Astrocyte (in vitro differentiated cells and primary cell): ENCODE measurements around the gene ULK3. TPM values are rescaled to one million over a fixed set of nuclear protein-coding genes. Genes with fewer than 3 reads are reported as not detected.

Experiments
- DNase-seq: peaks from one replicate; pipeline ENCODE4 v3.0.0-alpha.2; 2010; ENCODE audit warnings: low read depth
- FAIRE-seq: peaks from 2 replicates; lab custom pipeline; 2011; peaks lifted over from hg19 to GRCh38; lab: Jason Lieb, UNC
- H2AFZ ChIP-seq: 2 replicates; pipeline ENCODE4 v1.6.0; 2012; ENCODE audit warnings: low read depth, low read length, inconsistent platforms
- H3K27ac ChIP-seq: 2 replicates; pipeline ENCODE4 v1.5.1; 2011; ENCODE audit warnings: low read depth, low read length, inconsistent platforms
- H3K27me3 ChIP-seq: 2 replicates; pipeline ENCODE4 v1.6.0; 2011; ENCODE audit warnings: low read length, inconsistent platforms; ENCODE audit not compliant: insufficient read depth
- H3K36me3 ChIP-seq: 2 replicates; pipeline ENCODE4 v1.5.1; 2011; ENCODE audit warnings: low read length, inconsistent platforms; ENCODE audit not compliant: insufficient read depth
- H3K4me1 ChIP-seq: 2 replicates; pipeline ENCODE4 v1.5.1; 2011; ENCODE audit warnings: low read length, inconsistent platforms; ENCODE audit not compliant: insufficient read depth
- H3K4me2 ChIP-seq: 2 replicates; pipeline ENCODE4 v1.6.0; 2012; ENCODE audit warnings: low read length, inconsistent platforms
- H3K4me3 ChIP-seq: 2 replicates; pipeline ENCODE4 v1.5.1; 2011; ENCODE audit warnings: low read depth, mild to moderate bottlenecking, low read length, inconsistent platforms; ENCODE audit not compliant: insufficient read depth
- H3K79me2 ChIP-seq: 2 replicates; pipeline ENCODE4 v1.6.0; 2012; ENCODE audit warnings: mild to moderate bottlenecking, low read length, inconsistent platforms; ENCODE audit not compliant: insufficient read depth
- H3K9ac ChIP-seq: 2 replicates; pipeline ENCODE4 v1.6.0; 2012; ENCODE audit warnings: mild to moderate bottlenecking, low read length, inconsistent platforms
- H3K9me3 ChIP-seq: 2 replicates; pipeline ENCODE4 v1.5.1; 2012; ENCODE audit warnings: low read depth, mild to moderate bottlenecking, low read length, inconsistent platforms; ENCODE audit not compliant: insufficient read depth
- H4K20me1 ChIP-seq: 2 replicates; pipeline ENCODE4 v1.6.0; 2012; ENCODE audit warnings: low read length, inconsistent platforms; ENCODE audit not compliant: insufficient read depth
- H3K27ac Mint-ChIP-seq: one replicate; pipeline ENCODE4 v1.8.0; 2021; ENCODE audit warnings: mild to moderate bottlenecking, mixed read lengths; ENCODE audit not compliant: unreplicated experiment
- H3K27me3 Mint-ChIP-seq: one replicate; pipeline ENCODE4 v1.8.0; 2021; ENCODE audit warnings: low read depth, mixed read lengths; ENCODE audit not compliant: unreplicated experiment
- H3K36me3 Mint-ChIP-seq: one replicate; pipeline ENCODE4 v1.8.0; 2021; ENCODE audit warnings: low read depth, mixed read lengths; ENCODE audit not compliant: unreplicated experiment
- H3K4me1 Mint-ChIP-seq: one replicate; pipeline ENCODE4 v1.8.0; 2021; ENCODE audit warnings: low read depth, mixed read lengths; ENCODE audit not compliant: unreplicated experiment
- H3K4me3 Mint-ChIP-seq: one replicate; pipeline ENCODE4 v1.8.0; 2021; ENCODE audit warnings: mild to moderate bottlenecking, moderate library complexity, mixed read lengths; ENCODE audit not compliant: unreplicated experiment
- H3K9me3 Mint-ChIP-seq: one replicate; pipeline ENCODE4 v1.8.0; 2021; ENCODE audit warnings: mild to moderate bottlenecking, mixed read lengths; ENCODE audit not compliant: unreplicated experiment
- EZH2 ChIP-seq: IDR thresholded peaks from 2 replicates; pipeline ENCODE4 v1.6.1; 2012; ENCODE audit warnings: mild to moderate bottlenecking, low read length, inconsistent platforms; ENCODE audit not compliant: insufficient read depth
- total RNA-seq: library from RNA; stranded (reverse); gene quantifications from 2 replicates; pipeline ENCODE4 v1.2.1, GENCODE V29; 2021
- TF ChIP-seq, protein P1 (sequence below): IDR thresholded peaks from 2 replicates; pipeline ENCODE4 v1.5.1; 2011; ENCODE audit warnings: low read depth, mild to moderate bottlenecking, inconsistent platforms, low read length, moderate library complexity; ENCODE audit not compliant: insufficient read depth

ULK3 gene
- total RNA-seq, 1 donor from 2014 or later: 15.6 TPM

DNA sequence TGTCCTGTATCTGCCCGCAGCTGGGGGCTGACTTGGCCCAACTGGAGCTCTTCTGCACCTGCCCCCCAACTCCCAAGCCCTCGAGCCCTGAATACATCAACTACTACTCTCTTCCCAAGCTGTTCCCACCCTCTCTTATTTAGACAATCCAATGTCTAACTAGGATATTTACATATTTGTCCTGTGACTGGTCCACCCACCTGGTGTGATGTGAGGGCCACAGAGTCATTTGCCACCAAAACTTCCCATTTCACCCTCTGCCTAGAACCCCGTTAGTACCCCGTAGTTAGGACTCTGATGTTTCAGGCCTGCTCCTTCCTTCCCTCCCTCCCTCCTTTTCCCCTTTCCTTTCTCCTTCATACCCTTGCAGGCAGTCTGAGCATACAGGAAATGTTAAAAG lies 10.1 kb downstream of the ULK3 start:
- Histone ChIP-seq H3K79me2 (no peaks in the 10 kb centered on the region), H2AFZ (no peak overlapping the region), H3K27me3 (peaks cover 11% of the 10 kb centered on the region), H3K4me2 (no peak overlapping the region), H4K20me1 (peaks cover 12% of the 10 kb centered on the region), H3K36me3 (no peaks in the 10 kb centered on the region), H3K4me3 (no peak overlapping the region), H3K9ac (no peak overlapping the region), H3K9me3 (no peaks in the 10 kb centered on the region), H3K27ac (no peak overlapping the region), H3K4me1 (no peaks in the 10 kb centered on the region)
- Mint-ChIP-seq H3K27ac (no peak overlapping the region), H3K36me3 (peaks cover 8% of the 10 kb centered on the region), H3K27me3 (peaks cover 32% of the 10 kb centered on the region), H3K9me3 (peaks cover 2% of the 10 kb centered on the region), H3K4me1 (peaks cover 2% of the 10 kb centered on the region), H3K4me3 (no peak overlapping the region)
- DNase-seq (no peak), FAIRE-seq (no peak)
- TF ChIP-seq, protein P1, sequence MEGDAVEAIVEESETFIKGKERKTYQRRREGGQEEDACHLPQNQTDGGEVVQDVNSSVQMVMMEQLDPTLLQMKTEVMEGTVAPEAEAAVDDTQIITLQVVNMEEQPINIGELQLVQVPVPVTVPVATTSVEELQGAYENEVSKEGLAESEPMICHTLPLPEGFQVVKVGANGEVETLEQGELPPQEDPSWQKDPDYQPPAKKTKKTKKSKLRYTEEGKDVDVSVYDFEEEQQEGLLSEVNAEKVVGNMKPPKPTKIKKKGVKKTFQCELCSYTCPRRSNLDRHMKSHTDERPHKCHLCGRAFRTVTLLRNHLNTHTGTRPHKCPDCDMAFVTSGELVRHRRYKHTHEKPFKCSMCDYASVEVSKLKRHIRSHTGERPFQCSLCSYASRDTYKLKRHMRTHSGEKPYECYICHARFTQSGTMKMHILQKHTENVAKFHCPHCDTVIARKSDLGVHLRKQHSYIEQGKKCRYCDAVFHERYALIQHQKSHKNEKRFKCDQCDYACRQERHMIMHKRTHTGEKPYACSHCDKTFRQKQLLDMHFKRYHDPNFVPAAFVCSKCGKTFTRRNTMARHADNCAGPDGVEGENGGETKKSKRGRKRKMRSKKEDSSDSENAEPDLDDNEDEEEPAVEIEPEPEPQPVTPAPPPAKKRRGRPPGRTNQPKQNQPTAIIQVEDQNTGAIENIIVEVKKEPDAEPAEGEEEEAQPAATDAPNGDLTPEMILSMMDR: no peak
- TF ChIP-seq EZH2: no peak

GRCh38 chr15:74831813-74832495 lies 11.0 kb downstream of the ULK3 start:
- no peak for FAIRE-seq
- H3K4me1 ChIP-seq: no peaks in the 10 kb centered on the region
- H3K36me3 Mint-ChIP-seq: peaks cover 8% of the 10 kb centered on the region

More at GRCh38 chr15:74831813-74832495, 11.0 kb downstream of the ULK3 start:
- H3K4me3 Mint-ChIP-seq: no peak overlapping the region
- peaks cover 12% of the 10 kb centered on the region for H4K20me1 ChIP-seq
- no peaks in the 10 kb centered on the region for H3K9me3 ChIP-seq
- no peak overlapping the region for H3K27ac ChIP-seq
- H3K4me2 ChIP-seq: no peak overlapping the region
- H3K36me3 ChIP-seq: no peaks in the 10 kb centered on the region
- no peak overlapping the region for H3K27ac Mint-ChIP-seq
- H3K9me3 Mint-ChIP-seq: no peaks in the 10 kb centered on the region
- no peak for TF ChIP-seq EZH2
- TF ChIP-seq, protein P1: no peak
- H3K9ac ChIP-seq: no peak overlapping the region
- no peak for DNase-seq
- H3K79me2 ChIP-seq: no peaks in the 10 kb centered on the region
- no peak overlapping the region for H2AFZ ChIP-seq
- peaks cover 2% of the 10 kb centered on the region for H3K4me1 Mint-ChIP-seq
- peaks cover 40% of the 10 kb centered on the region for H3K27me3 Mint-ChIP-seq
- no peak overlapping the region for H3K4me3 ChIP-seq
- peaks cover 19% of the 10 kb centered on the region for H3K27me3 ChIP-seq
